NK-92 (cell line): ENCODE data around the gene SETBP1.

Experiments
- DNase-seq: peaks from one replicate; lab custom pipeline; 2025; ENCODE audit not compliant: unreplicated experiment; lab: John Stamatoyannopoulos, UW

The SETBP1 gene

DNA sequence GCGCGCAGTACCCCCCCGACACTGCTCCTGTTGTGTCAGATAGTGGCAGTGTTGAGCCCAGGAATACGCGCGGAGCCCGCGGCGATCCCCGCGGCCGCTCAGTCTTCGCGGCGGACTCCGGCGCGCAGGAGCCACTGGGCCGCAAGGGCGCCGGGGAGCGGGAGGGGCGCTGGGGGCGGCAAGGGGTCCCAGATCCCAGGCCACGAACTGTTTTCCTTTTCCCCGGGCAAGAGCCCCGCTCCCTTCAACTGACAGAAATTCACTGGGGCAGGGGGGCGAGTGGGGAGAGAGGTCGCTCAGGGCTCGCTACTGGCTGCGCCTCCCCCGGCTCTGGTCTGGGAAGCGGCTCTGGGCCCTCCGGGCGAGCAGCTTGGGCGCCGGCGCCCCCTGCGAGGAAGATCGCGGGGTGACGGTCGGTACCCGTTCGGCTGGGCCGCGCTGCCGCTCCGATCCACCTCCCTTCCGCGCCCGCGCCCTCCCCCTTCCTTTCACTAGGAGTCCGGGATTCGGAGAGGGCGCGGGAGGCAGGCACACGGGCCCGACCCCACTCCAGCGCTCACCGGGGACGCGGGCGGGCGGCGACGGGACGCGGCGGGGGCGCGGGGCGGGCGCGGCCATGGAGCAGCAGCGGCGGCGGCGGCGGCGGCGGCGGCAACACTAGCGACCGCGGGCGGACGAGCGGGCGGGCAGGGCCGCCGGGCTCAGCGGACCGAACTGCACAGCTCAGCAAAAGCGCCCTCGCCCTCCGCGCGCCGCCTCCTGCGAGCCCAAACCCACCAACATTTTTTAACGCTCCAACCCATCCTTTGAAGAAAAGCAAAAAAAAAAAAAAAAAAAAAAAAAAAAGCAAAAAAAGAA, 1.4 kb upstream of the SETBP1 start:
- DNase-seq, result no peak

DNA sequence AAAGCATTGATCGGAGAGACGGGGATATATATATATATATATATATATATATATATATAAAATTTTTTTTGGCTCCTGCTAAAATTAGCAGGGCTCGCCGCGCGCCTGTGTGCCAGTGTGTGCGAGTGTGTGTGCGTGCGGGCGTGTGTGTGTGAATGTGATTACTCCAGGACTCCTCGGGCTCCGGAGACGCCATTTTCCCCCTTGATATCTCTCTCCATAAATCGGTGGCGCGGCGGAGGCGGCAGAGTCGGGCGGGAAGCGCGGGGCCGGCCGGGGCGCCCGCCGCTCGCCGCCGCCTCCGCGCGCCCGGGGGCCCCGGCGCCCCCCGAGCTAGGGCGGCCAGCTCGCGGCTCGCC, 795 bp upstream of the SETBP1 start:
- no peak for DNase-seq

DNA sequence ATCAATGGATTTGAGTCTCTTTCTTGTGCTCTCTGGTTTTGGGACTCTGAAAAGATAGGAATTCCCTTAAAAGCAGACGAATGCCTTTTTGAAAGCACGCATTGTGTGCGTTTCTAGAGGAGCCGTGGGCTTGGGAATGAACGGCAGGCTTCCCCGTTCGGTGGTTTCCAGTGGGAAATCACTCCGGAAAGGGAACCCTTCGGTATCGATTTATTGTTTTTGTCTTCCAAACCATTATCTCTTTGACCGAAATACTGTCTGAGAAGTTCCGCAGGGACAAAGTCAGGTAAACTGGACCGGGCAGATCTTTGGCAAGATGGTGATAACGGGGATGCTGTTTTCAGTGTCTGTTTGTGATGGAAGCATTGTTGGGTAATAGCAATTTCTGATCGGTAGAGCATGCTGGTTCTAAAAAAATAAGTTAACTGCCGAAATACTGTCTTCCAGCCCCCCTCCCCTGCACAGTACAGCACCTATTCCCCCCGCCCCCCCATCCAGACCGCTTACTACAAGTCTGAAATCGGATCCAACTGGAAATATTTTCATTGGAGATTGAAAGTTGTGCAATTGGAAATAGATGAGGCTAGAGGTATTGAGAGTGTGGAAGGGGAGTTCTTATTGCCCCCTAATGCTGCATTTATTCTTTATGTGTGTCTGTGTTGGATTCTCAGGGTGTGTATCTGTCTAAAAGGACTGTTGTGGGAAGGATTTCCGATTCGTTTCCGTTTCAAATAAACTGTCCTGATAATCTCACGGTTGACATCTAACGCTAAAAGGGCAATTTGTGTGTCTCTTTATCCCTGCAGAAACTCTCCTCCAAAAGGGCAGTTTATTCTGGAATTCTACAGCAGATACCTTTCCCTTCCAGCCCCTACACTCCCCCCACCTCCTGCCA, 635 bp downstream of the SETBP1 start:
- DNase-seq, result no peak

DNA sequence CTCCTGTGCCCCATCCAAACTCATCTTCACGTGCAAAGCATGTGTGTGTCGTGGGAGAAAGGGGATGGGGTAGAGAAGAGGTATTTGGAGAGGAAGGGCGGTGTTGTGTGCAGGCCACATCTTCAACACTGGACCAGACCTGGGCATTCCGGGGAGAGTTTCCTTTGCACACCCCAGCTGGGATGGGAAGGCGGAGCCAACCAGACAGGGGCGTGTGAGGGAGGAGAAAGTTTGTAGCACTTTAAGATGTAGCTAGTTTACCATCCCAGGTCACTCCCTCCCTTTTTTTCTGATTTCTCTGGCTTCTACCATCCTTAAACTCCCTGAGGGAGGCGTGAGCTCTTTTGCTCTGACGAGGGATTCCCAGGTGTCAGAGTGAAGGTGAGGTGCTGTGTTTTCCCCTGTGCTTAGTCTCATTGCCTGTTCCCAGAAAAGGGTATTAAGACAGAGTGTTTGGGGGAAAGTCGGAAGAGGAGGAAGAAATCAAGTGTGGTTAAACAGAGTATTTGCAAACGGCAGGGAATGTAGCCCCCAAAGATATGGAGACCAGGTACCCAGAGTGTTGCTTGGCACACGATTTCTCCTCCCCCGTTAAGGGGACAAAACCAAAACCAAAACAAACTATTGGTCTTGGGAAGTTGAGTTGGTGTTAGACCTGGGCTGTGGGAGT, 1.6 kb downstream of the SETBP1 start:
- no peak for DNase-seq

DNA sequence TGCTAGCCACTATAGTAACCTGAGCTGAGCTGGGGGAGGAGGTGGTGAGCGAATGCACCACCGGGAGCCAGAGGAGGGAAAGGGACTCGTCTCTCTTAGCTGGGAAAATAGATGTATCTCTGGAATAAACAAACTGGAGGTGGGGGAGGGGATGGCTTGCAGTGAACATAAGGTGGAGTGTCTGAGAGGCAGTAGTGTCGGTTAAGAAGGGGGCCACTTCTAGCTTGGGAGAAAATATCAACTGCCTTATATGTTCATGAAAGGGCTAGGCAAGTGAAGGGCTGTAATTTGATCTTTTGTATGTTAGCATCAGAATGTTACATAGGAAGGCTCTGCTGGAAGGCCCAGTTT, 2.2 kb downstream of the SETBP1 start:
- DNase-seq, result no peak

DNA sequence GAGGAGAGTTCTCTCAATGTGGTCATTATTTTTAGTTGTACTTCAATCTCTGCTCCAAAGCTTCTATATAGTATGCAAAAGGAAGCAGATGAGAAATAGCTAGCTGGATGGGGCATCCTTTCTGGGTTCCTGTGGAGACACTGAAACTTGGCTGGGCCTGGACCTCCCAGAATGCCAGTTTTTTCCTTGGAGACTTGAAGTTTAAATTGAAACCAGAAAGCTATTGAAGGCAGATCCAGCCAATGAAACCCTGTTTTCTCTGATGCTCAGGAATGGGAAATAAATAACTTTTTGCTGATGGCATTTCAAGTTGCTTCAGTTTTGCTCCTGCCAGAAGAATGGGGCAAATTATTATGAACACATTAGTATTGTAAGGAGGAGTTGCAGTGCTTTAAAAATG, 2.9 kb downstream of the SETBP1 start:
- no peak for DNase-seq

DNA sequence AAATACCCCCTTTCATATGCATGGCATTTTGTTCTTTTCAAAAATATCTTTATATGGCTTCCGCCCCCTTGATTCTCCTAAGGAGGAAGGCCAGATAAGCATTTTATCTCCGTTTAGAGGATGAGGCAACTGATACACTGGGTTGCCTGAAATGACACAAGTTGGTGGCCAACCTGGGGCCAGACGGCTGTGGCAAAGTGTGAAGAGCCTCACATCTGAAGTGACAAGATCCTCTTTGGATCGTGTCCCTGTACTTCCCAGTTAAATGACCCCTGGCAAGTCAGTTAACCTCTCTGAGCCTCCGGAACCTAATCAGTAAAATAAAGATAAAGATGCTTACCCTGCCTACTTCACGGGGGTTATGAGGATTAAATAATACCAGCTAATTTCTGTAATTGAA, 4.6 kb downstream of the SETBP1 start:
- DNase-seq, result no peak

DNA sequence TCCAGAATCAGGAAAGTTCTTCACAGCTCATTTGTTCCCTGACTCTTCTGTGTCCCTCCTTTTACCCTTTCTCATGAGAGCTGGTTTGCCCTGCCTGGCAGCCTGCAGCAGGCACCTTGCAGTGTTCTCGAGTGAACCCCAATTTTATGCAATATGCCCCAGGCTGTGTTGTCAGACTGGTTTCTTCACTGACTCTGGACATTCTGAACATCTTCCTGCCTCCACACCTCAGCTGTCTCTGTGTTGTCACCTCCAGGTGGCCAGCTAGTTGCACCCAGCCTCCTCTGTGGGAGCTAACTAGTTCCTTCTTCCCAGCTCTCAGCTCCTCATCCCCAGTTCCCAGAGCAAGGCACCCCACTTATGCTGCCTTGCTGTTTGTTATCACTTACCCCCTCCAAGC, 5.5 kb downstream of the SETBP1 start:
- DNase-seq, result no peak

DNA sequence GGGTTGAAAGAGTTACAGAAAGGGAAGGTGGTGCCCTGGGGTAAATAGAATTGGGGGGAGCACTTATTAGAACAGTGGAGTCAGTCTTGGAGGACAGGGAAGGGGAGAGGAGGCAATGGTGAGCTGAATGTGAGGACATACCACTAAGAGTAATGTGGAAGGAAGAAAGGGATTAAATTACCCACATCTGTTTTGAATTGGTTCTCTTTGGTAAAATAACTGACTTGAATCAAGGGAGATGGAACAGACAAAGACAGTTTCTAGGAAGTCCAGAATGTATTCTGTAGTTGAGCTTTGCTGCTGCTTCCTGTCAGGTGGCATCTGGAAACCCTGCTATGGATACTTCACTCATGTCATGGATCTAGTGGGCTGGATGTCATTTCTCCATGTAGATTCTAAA, 6.7 kb downstream of the SETBP1 start:
- DNase-seq, result no peak

DNA sequence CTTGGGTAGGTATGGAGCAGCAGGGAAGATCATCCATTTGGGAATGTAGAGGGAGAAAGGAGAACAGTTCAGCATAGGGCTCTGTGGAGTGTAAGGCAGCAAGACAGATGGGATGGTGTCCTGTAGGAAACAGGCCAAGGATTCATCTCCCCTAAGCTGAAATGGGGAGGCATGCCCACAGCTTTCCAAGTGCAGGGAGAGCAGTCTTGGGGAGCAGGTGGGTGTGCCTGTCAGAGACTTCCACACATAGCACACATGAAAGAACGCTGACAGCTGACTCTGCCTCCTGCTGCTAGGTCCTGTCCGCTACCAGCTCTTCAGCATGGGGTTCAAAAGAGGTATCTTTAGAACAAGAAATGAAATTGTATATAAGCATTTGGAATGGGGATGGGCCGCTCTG, 9.0 kb downstream of the SETBP1 start:
- no peak for DNase-seq

DNA sequence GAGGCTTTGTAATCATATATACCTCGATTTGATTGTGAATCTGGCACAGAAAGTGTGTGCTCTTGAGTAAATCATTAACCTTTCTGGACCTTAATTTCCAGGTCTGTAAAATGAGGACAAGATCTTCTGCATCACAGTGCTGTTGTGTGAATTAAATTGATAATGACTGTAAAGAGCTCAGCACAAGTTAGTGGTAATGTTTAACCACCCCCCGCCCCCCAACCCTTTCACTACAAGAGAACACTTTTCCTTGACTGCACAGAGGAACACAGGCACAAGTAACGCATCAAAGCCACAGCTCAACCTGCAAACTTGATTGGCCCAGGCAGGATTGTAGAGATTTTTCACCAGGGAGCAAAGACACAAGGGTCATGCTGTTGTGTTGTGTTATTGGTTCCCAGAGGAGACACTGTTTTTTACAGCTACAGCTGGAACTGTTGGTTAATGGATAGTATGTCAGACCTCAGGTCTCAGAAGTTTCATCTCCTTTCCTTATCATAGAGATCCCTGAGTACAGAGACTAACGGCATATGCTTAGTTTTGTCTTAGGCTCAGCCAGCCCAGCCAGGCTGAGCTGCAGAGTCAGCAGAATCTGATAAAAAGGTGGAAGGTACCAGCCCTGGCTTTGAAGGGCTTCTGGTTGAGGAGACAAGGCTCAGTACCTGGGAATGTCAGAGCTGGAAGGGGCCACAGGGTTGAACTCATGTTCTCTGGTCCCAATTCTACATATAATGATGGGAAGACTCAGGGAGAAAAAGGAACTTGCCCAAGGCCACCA, 10.6 kb downstream of the SETBP1 start:
- DNase-seq, result no peak

DNA sequence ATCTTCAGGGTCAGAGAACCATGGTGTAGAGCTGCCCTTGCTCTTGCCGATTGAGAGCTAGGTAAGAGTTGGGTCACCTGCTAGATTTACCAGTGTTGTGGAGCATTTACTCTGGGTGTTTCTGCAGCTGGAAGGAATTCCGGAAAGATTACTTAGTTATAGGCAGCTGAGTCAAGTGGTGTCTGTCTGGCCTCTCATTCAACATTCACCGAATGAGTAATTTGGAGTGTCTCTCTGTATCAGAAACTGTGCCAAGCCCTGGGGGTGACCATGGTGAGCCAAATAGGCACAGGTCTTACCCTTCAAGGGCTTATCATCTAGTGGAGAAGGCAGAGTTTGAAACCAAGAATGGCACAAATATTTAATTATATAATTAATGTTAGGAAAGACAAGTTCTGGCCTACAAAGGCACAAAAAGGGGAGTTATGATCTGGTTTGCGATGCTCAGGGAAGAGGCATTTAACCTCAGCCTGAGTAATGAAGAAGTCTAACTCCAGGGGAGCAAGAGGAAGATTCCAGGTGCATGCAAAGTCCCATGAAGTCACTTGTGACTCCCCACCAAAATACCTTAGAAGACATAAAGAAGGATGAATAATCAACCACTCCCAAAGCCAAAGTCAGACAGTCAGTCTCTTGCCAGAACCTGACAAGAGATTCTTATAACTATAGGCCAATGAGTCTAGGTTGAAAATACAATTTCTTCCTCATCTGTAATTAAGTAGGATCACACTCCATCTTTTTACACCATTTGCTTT, 12.5 kb downstream of the SETBP1 start:
- DNase-seq, result no peak

DNA sequence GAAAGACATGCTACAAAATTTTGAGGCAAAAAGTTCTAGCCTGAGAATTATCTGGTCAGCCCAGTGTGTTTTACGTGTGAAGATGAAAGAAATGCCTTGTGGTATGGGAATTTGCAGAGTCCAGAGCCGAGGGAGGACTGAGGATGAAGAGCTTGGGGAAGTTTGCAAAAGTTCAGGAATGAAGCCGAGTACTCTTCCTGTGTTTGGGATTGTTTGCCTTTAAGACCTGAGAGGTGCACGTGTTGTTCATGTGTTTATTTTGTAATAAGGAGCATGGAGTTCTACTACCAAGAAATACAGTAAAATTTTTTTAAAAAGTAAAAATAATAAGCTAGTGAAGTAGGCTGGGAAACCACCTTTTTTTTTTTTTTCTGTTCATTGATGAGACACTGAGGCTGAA, 14.8 kb downstream of the SETBP1 start:
- DNase-seq, result no peak

DNA sequence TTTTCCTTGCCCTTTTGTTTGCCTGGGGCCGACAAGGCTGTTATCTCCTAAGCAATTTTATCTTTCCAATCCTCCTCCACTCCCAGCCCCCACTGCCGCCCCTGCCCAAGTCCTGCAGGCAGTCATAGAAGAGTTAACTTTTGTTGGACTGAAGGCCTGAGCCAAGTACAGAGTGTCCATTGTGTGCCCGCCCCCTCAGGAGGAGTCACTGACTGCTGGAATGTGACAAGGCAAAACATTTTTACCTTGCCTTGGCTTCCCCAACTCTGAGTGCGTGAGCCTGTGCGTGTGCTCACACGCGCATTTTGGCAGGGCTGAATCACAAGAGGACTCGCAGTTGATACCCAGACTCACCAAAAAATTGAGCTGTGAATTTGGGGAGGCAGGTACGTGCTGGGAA, 16.2 kb downstream of the SETBP1 start:
- DNase-seq, result no peak

DNA sequence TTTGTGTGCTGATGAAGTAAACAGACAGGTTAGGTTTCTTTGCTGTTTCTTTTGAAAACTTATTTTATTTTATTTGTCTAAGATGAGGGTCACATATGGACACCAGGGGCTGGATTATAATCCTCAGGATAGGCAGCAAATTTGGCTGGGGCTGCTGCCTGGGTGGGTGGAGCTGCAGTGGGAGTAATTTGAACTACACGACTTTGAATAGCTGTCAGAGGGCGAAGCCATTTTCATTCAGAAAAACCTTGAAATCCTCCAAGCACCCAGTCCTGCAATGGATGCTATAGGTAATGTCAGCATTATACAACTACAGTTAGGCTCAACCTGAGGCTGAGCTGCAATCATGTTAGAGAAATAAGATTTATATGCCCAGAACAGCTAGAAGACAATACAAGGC, 16.6 kb downstream of the SETBP1 start:
- DNase-seq, result no peak

DNA sequence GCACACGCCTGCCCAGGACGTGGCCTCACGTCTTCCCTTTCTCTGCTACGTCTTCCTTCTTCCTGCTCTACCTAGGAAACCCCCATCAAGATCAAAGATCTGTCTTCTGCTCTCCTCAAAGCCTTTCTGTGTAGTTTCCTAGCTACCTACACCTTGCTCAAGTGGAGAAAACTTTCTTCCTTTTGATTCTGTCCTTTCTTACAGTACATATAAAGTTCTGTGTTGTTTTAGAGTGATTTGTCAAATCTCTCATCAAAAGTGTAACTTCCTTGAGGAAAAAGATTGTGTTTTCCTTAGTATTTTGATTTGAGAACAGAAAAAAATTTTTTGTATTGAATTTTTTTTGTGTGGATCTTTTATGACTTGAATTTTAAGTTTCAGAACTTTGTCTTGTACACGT, 17.8 kb downstream of the SETBP1 start:
- no peak for DNase-seq

DNA sequence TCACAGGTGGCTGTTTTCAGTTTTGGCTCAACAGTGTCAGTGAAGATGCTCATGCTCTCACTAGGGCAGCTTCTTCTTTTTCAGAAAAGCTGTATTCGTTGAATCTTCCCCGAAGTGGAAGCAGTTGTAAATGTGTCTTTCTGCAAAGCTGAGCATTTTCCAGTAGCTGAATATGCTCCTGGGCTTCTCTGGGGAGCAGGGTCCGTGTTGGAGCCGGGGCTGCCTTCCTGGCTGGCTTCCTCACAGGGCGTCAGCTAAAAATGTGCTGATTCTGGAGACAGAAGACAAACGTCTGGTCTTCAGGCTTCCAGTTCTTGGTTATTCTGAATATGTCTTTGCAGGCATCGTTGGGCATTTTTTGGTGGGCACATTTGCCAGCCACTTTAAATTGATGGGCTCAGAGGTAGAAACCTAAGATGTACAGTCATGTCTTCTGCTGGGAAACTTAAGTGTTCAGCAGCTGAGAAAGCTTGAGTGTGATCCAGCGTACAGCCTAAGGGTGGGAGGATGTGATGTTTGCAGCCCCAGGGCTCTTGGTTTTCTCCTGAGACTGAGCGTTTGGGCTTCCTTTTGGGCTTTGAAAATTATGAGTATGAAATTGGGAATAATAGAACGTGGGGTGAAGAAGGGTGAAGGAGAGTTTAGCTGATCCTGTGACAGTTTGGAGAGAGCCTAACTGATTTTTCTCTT, 19.0 kb downstream of the SETBP1 start:
- DNase-seq, result no peak

DNA sequence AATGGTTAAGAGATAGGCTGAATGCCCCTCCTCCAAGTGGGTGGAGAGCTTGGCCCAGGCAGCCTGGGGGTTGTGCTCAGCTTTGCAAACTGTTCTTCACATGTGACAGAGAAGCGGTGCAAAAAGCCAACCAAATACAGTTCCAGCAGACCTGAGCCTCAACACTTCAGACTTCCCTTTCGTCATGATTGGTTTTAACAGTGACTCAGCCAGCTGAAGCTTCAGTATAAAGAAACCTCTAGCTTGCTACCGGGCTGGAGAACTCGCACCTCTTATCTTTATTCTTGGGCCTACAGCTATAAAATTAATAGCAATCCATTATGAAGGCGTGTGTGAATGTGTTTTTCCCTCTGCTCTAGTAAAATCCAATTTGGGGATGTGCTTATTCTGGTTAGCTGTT, 20.0 kb downstream of the SETBP1 start:
- DNase-seq, result no peak

DNA sequence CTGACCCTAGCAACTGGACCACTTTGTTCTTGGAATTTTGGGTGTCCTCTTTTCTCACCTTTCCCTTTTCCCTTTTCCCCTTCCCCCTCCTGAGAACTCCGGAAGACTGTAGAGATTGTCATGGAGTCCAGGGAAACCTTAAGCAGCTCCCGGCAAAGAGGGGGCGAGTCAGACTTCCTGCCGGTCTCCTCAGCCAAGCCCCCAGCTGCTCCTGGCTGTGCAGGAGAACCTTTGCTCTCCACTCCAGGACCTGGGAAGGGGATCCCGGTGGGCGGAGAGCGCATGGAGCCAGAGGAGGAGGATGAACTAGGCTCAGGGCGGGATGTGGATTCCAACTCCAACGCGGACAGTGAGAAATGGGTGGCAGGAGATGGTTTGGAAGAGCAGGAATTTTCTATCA, 20.5 kb downstream of the SETBP1 start:
- no peak for DNase-seq

DNA sequence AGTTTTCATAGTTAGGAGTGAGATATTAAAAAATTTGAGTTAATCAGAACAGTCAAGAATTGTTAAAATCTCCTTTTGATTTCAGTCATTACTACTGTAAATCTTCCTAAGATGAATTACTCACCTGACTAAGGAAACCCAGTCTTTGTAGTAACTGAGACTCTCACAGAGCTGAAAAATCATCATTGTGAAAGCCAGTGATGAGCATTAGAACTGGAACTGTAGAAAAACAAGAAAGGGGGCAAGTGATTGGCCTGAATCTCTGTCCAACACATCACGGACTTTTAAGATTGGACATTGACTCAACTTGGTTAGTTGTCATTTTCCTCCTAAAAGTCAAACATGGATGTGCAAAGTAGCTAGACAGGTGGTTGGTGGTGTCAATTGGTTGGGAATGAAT, 21.9 kb downstream of the SETBP1 start:
- no peak for DNase-seq
